Body of pancreas (tissue), 4 donors: ENCODE results near the gene PTGS1. TPM values are rescaled to one million over a fixed set of nuclear protein-coding genes. Genes with fewer than 3 reads are reported as not detected.

Source experiments
- ATAC-seq: fragments of 150-250 bp; one replicate; pipeline ENCODE4 v1.9.1; 2016
- DNase-seq, 4 donors: peaks; one replicate each; pipeline ENCODE4 v3.0.0-alpha.2; 2019
- H3K27ac ChIP-seq, 4 donors: fragments of 200-600 bp; sonication (generic); 1 replicate in 3 of 4; 2 replicates in 1 of 4; pipeline versions ENCODE4 v1.5.1 to v1.6.1; 2016 to 2019; ENCODE audit warnings: mild to moderate bottlenecking in 1 of 4, mixed read lengths in 1 of 4, moderate library complexity in 1 of 4
- H3K27me3 ChIP-seq, 2 donors: fragments of 200-600 bp; sonication (generic); one replicate each; pipeline ENCODE4 v1.6.0; 2016; ENCODE audit warnings: mild to moderate bottlenecking in 1 of 2
- H3K36me3 ChIP-seq, 2 donors: fragments of 200-600 bp; sonication (generic); replicated peaks in 1 of 2; 2 replicates each; pipeline ENCODE4 v1.5.1; 2016; ENCODE audit warnings: low read depth in 2 of 2; ENCODE audit not compliant: insufficient read depth in 1 of 2
- H3K4me1 ChIP-seq: fragments of 200-600 bp; sonication (generic); one replicate; pipeline ENCODE4 v1.6.0; 2016
- H3K4me3 ChIP-seq, 2 donors: fragments of 200-600 bp; sonication (generic); 1 replicate in 1 of 2; 2 replicates in 1 of 2; pipeline ENCODE4 v1.5.1; 2016 to 2019
- H3K9me3 ChIP-seq, 3 donors: fragments of 200-600 bp; sonication (generic); 1 replicate in 2 of 3; 2 replicates in 1 of 3; pipeline ENCODE4 v1.5.1; 2016
- CTCF ChIP-seq, 7 experiments: fragments of 450-650 bp in 4 of 7; fragments of 200-600 bp in 3 of 7; sonication (generic) in 3 of 7; IDR thresholded peaks; one replicate each; pipeline ENCODE4 v1.5.1; 2016 to 2019; ENCODE audit warnings: antibody characterized with exemption in 7 of 7
- POLR2A ChIP-seq, 3 donors: fragments of 450-650 bp; IDR thresholded peaks; one replicate each; pipeline ENCODE4 v1.6.1; 2016; ENCODE audit warnings: antibody characterized with exemption in 3 of 3, mild to moderate bottlenecking in 2 of 3
- WGBS, 2 donors: methylation state at CpG; one replicate each; pipeline ENCODE4 v1.1.5; 2017; 5-methylcytosine and 5-hydroxymethylcytosine counted together
- intact Hi-C: fragments of 100-400 bp; cut with DNase I; formaldehyde crosslinking; loops from one replicate; pipeline ENCODE4 v1.15.1; 2023
- small RNA-seq: library from RNA; depleted of rRNA; stranded (forward); fragments of <200 nt; gene quantifications from one replicate; pipeline ENCODE3, GENCODE V24; 2016
- total RNA-seq, 2 donors: library from RNA; depleted of rRNA; stranded (reverse); fragments of >200 nt; gene quantifications; one replicate each; pipeline ENCODE4 v1.1.0, GENCODE V29; 2016

PTGS1 gene
- total RNA-seq, 2 donors from 2014 or later = 2.1 to 3.0 TPM

DNA sequence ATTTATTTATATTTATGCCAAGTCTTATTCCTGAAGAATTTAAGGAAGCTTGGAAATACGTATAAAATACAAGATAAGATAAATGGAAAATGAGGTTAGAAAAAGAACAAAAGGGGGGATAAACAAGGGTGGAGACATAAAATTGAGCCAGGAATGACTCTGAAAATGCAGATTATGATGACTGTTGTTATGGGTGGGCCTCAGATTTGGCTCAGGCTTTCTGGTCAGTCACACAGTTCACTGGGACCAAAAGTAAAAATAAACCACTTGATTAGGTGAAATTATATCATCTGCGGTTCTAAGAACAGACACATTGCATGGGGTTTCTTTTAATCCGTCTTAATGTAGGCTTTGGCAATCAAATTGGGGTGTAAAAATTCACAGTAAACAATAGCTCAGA, 55.9 kb downstream of the PTGS1 start:
- Histone ChIP-seq H3K27me3 (no peaks in the 10 kb centered on the region), H3K36me3 (no peaks in the 10 kb centered on the region), H3K4me1 (no peaks in the 10 kb centered on the region), H3K4me3 (no peak overlapping the region), H3K9me3 (peaks cover 0 to 4% (median 0%) of the 10 kb centered on the region in 3 donors), H3K27ac (no peak overlapping the region)
- ATAC-seq (no peak), DNase-seq (no peak)
- WGBS, 2 donors = 65 to 70% methylated on average over 3 of the region's 3 CpGs
- intact Hi-C loops = no loop called here
- TF ChIP-seq POLR2A (IDR thresholded peaks at IDR 0.05) (no peak), CTCF (IDR thresholded peaks at IDR 0.05) (no peak)

DNA sequence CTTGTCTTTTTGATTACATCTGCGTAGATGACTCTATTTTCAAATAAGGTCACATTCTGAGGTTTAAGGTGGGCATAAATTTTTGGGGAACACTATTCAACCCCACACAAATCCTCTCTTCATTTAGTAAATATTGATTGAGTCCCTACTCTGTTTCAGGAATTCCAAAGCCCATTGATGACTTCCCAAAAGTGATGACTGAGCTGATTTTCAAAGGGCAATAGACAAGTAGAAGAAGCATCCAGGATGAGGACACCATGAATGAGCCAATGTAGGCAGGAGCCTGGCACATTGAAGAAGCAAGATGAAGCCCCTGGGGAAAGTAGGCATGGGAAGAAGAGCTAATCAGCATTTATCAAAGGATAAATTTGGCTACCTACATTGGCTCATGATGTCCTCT, 71.7 kb downstream of the PTGS1 start:
- Histone ChIP-seq H3K4me3 (no peak overlapping the region), H3K27ac (no peak overlapping the region), H3K4me1 (no peaks in the 10 kb centered on the region), H3K27me3 (no peaks in the 10 kb centered on the region), H3K9me3 (no peaks in the 10 kb centered on the region), H3K36me3 (no peaks in the 10 kb centered on the region)
- intact Hi-C loops = no loop called here
- 72 to 92% methylated on average over 1 of the region's 1 CpG for WGBS, 2 donors
- TF ChIP-seq CTCF (IDR thresholded peaks at IDR 0.05) = no peak
- ATAC-seq (no peak), DNase-seq (no peak)

- WGBS, 2 donors = 56 to 60% methylated on average over 5 of the region's 5 CpGs
- intact Hi-C loops = no loop called here
- Histone ChIP-seq H3K4me1 (no peaks in the 10 kb centered on the region), H3K4me3 (no peak overlapping the region), H3K36me3 (no peaks in the 10 kb centered on the region), H3K27me3 (no peaks in the 10 kb centered on the region), H3K27ac (no peak overlapping the region), H3K9me3 (no peaks in the 10 kb centered on the region)
- ATAC-seq (peak; percentile 27), DNase-seq (peak in 3 of 4 donors; percentile 9 to 35 (median 12))
- TF ChIP-seq CTCF (IDR thresholded peaks at IDR 0.05) (no peak), POLR2A (IDR thresholded peaks at IDR 0.05) (no peak)
These were observed 73.4 kb downstream of the PTGS1 start for GRCh38 chr9:122444041-122444733.

Small RNA genes within 50 kb of the gene (small RNA-seq; reads per million reads assigned to genes)
- gene AL162424.1 = not detected

Other genes starting within 250 kb of the PTGS1 start
- 10 to 100 TPM; 11.9 to 16.9 TPM for gene NDUFA8, start 211.2 kb upstream of the PTGS1 start, total RNA-seq
- gene MORN5, start 211.1 kb upstream of the PTGS1 start, total RNA-seq = not detected
- gene LHX6, start 142.1 kb upstream of the PTGS1 start, total RNA-seq = 1 to 10 TPM in 1 of 2 donors, not detected in 1; 2.9 TPM
- gene RBM18, start 106.2 kb upstream of the PTGS1 start, total RNA-seq = 1 to 10 TPM; 4.6 to 5.4 TPM
- 10 to 100 TPM; 11.9 to 13.5 TPM for gene MRRF, start 106.1 kb upstream of the PTGS1 start, total RNA-seq
- not detected for gene OR1J1, start 106.9 kb downstream of the PTGS1 start, total RNA-seq
- gene OR1J2, start 139.8 kb downstream of the PTGS1 start, total RNA-seq = not detected
- not detected for gene OR1J4, start 148.1 kb downstream of the PTGS1 start, total RNA-seq
- not detected for gene OR1N1, start 156.3 kb downstream of the PTGS1 start, total RNA-seq
- not detected for gene OR1N2, start 182.1 kb downstream of the PTGS1 start, total RNA-seq
- not detected for gene OR1L8, start 212.4 kb downstream of the PTGS1 start, total RNA-seq
- gene OR1Q1, start 243.7 kb downstream of the PTGS1 start, total RNA-seq = not detected